Smooth muscle cell (in vitro differentiated cells): Measurements from ENCODE around the gene PAK2. TPM values are rescaled to one million over a fixed set of nuclear protein-coding genes. Genes with fewer than 3 reads are reported as not detected.
"Not testable (repeated sequence)": the region's sequence is repeated elsewhere in the genome, so short reads cannot be mapped to it uniquely, and the experiment has no call there.

Experiments
- DNase-seq: peaks from one replicate; lab custom pipeline; 2025; ENCODE audit not compliant: unreplicated experiment; lab: John Stamatoyannopoulos, UW
- H2AFZ ChIP-seq: fragments of 200-600 bp; sonication (generic); 2 replicates; pipeline ENCODE4 v1.6.0; 2016; ENCODE audit warnings: antibody characterized with exemption, low read depth, mild to moderate bottlenecking
- H3F3A ChIP-seq: fragments of 200-600 bp; sonication (generic); 2 replicates; pipeline ENCODE4 v1.6.0; 2017; ENCODE audit warnings: antibody characterized with exemption, low read depth
- H3K27ac ChIP-seq: fragments of 200-600 bp; sonication (generic); 2 replicates; pipeline ENCODE4 v1.5.1; 2016; ENCODE audit warnings: low read depth, mild to moderate bottlenecking
- H3K27me3 ChIP-seq: fragments of 200-600 bp; sonication (generic); 2 replicates; pipeline ENCODE4 v1.6.1; 2016; ENCODE audit warnings: low read depth, mild to moderate bottlenecking
- H3K36me3 ChIP-seq: fragments of 200-600 bp; sonication (generic); 2 replicates; pipeline ENCODE4 v1.5.1; 2016; ENCODE audit warnings: low read depth
- H3K4me1 ChIP-seq: fragments of 200-600 bp; sonication (generic); 2 replicates; pipeline ENCODE4 v1.5.1; 2016; ENCODE audit warnings: low read depth
- H3K4me2 ChIP-seq: fragments of 200-600 bp; sonication (generic); 2 replicates; pipeline ENCODE4 v1.6.0; 2016; ENCODE audit warnings: mild to moderate bottlenecking
- H3K4me3 ChIP-seq: fragments of 200-600 bp; sonication (generic); 2 replicates; pipeline ENCODE4 v1.5.1; 2016; ENCODE audit warnings: mild to moderate bottlenecking
- H3K79me2 ChIP-seq: fragments of 200-600 bp; sonication (generic); 2 replicates; pipeline ENCODE4 v1.6.0; 2016; ENCODE audit warnings: low read depth, mild to moderate bottlenecking
- H3K9ac ChIP-seq: fragments of 200-600 bp; sonication (generic); 2 replicates; pipeline ENCODE4 v1.6.0; 2016; ENCODE audit warnings: low read depth
- H3K9me3 ChIP-seq: fragments of 200-600 bp; sonication (generic); replicated peaks from 2 replicates; pipeline ENCODE4 v1.5.1; 2016; ENCODE audit warnings: low read depth
- H4K20me1 ChIP-seq: fragments of 200-600 bp; sonication (generic); 2 replicates; pipeline ENCODE4 v1.6.0; 2016; ENCODE audit warnings: low read depth
- CTCF ChIP-seq: fragments of 200-600 bp; sonication (generic); IDR thresholded peaks from 2 replicates; pipeline ENCODE4 v1.5.1; 2017; ENCODE audit warnings: borderline replicate concordance, mild to moderate bottlenecking, antibody characterized with exemption; ENCODE audit not compliant: insufficient read depth, poor library complexity, severe bottlenecking
- WGBS: methylation state at CpG from one replicate; pipeline ENCODE4 v1.1.7; 2016; ENCODE audit warnings: low lambda C conversion rate; 5-methylcytosine and 5-hydroxymethylcytosine counted together
- polyA plus RNA-seq: library from polyadenylated mRNA; unstranded; fragments of >200 nt; fragmentation: Nextera tagmentation; extraction: Ambion mirVana; gene quantifications from 2 replicates; pipeline ENCODE4 v1.2.1, GENCODE V29; 2016
- total RNA-seq: library from RNA; depleted of rRNA; stranded (reverse); fragments of >200 nt; gene quantifications from 2 replicates; pipeline ENCODE4 v1.2.3, GENCODE V29; 2014

Gene PAK2
- total and polyA plus RNA-seq, 2 experiments from 2014 or later: 20.6 to 98.4 TPM

DNA sequence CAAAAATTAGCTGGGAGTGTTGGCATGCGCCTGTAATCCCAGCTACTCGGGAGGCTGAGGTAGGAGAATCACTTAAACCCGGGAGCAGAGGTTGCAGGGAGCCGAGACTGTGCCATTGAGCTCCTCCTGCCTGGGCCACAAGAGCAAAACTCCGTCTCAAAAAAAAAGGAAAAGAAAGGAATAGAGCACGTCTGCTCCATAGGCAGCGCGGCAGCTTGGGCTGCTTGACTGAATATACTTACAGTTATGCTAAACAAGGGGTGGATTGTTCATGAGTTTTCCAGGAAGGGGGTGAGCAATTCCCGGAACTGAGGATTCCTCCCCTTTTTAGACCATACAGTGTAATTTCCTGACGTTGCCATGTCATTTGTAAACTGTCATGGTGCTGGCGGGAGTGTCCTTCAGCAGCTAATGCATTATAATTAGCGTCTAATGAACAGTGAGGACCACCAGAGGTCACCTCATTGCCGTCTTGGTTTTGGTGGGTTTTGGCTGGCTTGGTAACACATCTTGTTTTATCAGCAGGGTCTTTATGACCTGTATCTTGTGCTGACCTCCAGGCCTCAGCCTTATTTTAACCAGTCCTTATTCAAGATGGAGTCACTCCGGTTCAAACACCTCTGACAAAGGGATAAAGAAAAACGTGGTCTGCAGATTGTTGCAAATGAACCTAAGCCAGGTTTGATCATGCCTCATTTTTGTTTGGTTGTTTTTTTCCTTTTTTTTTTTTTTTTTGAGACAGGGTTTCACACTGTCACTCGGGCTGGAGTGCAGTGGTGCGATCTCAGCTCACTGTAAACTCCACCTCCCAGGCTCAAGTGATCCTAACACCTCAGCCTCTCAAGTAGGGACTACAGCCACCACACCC is 103.1 kb downstream of the PAK2 start:
- WGBS: 91% methylated on average over 17 of the region's 17 CpGs
- DNase-seq: no peak
- Histone ChIP-seq H2AFZ (no peak overlapping the region), H3K27ac (no peak overlapping the region), H3K79me2 (no peaks in the 10 kb centered on the region), H3F3A (no peaks in the 10 kb centered on the region), H3K36me3 (no peaks in the 10 kb centered on the region), H3K9ac (no peak overlapping the region), H3K4me3 (no peak overlapping the region), H3K4me1 (no peaks in the 10 kb centered on the region), H3K9me3 (peaks cover 4% of the 10 kb centered on the region), H3K4me2 (no peak overlapping the region), H4K20me1 (no peaks in the 10 kb centered on the region), H3K27me3 (no peaks in the 10 kb centered on the region)
- TF ChIP-seq CTCF: no peak

DNA sequence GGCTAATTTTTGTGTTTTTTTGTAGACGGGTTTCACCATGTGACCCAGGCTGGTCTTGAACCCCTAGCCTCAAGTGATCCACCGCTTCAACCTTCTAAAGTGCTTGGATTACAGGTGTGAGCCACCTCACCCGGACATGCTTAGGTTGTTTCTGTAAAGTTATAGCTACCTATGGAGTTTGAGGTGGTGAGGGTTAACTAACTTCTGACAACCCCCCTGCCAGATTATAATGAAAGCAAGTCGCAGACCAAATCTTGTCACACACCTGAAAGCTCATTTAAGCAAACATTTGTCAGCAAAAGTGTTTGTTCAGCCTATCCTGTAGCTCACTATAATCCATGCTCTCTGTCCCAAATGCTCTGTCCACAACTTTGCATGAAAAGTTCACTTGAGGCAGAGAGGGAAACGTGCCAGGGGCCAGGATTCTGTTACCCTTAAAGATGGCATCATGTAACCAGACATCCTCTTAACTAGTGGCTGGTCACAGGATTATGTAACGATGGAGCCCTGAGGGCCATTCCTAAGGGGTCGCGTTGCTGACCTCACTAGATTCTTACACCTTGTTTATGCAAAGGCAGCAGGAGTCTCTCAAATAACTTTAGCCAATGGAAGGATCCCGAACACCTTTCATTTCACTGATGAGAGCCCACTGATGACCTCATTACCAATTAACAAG is 103.9 kb downstream of the PAK2 start:
- no peak for TF ChIP-seq CTCF
- Histone ChIP-seq H3K9me3 (peaks cover 4% of the 10 kb centered on the region), H3K36me3 (no peaks in the 10 kb centered on the region), H3K9ac (no peak overlapping the region), H3K4me1 (no peaks in the 10 kb centered on the region), H3K27me3 (no peaks in the 10 kb centered on the region), H3K4me2 (no peak overlapping the region), H2AFZ (no peak overlapping the region), H3K79me2 (no peaks in the 10 kb centered on the region), H4K20me1 (no peaks in the 10 kb centered on the region), H3K27ac (no peak overlapping the region), H3F3A (no peaks in the 10 kb centered on the region), H3K4me3 (no peak overlapping the region)
- 87% methylated on average over 9 of the region's 9 CpGs for WGBS
- DNase-seq: no peak

DNA sequence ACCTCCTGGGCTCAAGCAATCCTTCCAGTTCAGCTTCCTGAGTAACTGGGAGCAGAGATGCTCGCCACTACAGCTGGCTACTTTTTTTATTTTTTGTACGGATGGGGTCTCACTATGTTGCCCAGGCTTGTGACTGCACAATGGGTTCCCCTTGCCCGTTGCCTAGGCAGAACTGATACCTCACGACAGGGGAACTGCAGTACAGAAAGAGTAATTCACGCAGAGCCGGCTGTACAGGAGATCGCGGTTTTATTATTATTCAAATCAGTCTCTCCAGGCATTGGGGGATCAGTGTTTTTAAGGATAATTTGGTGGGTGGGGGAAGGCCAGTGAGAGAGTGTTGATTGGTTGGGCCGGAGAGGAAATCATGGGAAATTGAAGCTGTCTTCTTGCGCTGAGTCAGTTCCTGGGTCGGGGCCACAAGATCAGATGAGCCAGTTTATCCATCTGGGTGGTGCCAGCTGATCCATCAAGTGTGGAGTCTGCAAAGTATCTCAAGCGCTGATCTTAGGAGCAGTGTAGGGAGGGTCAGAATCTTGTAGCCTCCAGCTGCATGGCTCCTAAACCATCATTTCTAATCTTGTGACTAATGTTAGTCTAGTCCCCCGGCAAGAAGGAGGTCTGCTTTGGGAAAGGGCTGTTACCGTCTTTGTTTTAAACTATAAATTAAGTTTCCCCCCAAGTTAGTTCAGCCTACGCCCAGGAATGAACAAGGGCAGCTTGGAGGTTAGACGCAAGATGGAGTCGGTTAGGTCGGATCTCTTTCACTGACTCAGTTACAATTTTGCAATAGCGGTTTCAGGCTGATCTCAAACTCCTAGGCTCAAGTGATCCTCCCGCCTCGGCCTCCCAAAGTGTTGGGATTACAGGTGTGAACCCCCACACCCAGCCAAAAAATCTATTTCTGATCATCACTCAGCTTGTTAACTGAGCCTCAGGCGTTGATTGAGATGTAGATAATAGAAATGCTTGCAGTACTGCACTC is 104.9 kb downstream of the PAK2 start:
- H3K27me3 ChIP-seq, H3K27ac ChIP-seq, H3K36me3 ChIP-seq, H2AFZ ChIP-seq, H4K20me1 ChIP-seq, H3K4me1 ChIP-seq, H3K4me2 ChIP-seq, H3K79me2 ChIP-seq, H3K9ac ChIP-seq, H3K4me3 ChIP-seq, H3F3A ChIP-seq, DNase-seq, H3K9me3 ChIP-seq: not testable (repeated sequence)
- 95% methylated on average over 20 of the region's 22 CpGs for WGBS

GRCh38 chr3:196848375-196848774 is 108.7 kb downstream of the PAK2 start:
- not testable (repeated sequence) for H3K4me1 ChIP-seq, H3K27me3 ChIP-seq, H3K9me3 ChIP-seq, H4K20me1 ChIP-seq, H3F3A ChIP-seq, H3K79me2 ChIP-seq, H3K27ac ChIP-seq, DNase-seq, H3K4me2 ChIP-seq, H2AFZ ChIP-seq, H3K4me3 ChIP-seq, H3K9ac ChIP-seq, H3K36me3 ChIP-seq
- 82% methylated on average over 4 of the region's 4 CpGs for WGBS
